ENCODE results near the gene ATRN.

ATRN gene

DNA sequence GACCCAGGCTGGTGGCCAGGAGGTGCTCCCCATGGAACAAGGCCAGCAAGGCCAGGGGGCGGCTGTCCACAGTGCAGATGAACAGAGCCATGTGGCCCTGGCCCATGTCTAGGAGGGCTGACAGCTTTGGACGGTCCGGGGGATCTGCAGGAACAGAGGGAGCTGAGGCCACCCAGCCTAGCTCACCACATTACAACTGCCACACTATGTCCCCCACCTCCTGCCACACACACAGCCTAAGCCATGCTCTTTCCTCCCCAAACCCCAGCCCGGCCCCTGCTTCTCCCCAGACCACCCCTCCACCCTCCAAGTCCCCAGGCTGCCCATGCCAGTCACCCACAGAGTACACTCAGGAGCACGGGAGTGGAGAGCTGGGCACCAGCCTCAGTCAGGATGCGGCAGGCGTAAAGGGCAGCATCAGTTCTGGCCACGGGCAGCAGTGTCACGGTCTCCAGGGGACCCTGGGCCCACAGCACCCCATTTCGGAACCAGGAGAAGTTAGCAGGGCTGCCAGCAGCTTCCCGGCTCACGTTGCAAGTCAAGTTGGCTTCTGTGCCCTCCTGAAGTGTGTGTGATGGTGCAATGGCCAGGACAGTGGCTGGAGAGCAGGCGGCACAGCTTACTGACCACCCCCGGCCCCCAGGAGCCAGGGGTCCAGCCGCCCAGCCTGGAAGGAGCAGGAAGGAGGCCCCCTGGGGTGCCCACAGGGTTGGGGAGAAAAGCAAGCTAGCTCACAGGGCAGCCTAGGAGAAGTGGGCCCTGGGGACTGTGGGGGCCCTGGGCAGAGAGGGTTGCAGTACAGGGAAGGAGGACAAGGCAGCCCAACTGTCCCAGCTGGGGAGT, 226.1 kb downstream of the ATRN start (continued):
- TF ChIP-seq, protein P1, sequence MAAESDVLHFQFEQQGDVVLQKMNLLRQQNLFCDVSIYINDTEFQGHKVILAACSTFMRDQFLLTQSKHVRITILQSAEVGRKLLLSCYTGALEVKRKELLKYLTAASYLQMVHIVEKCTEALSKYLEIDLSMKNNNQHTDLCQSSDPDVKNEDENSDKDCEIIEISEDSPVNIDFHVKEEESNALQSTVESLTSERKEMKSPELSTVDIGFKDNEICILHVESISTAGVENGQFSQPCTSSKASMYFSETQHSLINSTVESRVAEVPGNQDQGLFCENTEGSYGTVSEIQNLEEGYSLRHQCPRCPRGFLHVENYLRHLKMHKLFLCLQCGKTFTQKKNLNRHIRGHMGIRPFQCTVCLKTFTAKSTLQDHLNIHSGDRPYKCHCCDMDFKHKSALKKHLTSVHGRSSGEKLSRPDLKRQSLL (tag by site-specific recombination; IDR thresholded peaks at IDR 0.05): no peak
- TF ChIP-seq ZNF214 (tag by site-specific recombination; IDR thresholded peaks at IDR 0.05; ENCODE audit: borderline replicate concordance): no peak

DNA sequence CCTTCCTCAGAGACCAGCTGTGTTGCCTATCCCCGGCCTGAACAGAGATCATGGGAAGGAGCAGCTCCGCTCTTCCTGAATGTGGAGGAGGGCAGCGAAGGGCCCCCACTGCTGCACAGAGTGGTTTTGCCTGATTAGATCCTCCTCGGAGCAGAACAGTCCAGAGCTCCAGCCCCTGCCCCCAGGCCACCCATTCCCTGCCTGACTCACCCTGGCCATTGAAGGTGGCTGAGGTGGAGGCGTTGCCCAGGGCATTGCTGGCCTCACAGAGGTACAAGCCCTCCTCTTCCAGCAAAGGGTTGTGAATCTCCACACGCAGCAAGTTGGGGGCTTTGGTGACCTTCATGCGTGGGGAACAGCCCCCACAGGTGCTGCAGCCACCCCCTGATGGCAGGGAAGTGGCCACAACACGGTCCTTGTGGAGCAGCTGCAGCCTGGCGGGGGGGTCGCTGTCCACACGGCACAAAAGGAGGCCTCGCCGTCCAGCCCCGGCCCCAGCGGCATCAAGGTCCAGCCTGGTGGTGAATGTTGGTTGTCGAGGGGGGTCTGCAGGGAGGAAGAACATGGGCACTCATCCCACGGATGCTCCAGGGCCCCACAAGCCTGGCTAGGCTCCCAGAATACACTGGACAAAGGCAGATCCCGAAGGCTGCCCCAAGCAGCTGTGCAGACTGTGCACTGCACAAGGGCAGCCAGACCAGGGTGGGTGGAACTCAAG, 226.9 kb downstream of the ATRN start:
- Histone ChIP-seq H3K4me3 (ENCODE audit: low read depth, low read length) (no peak overlapping the region), H3K4me1 (ENCODE audit: control insufficient read depth, insufficient read depth, low read length) (no peaks in the 10 kb centered on the region), H3K36me3 (ENCODE audit: control insufficient read depth in 2 of 2, insufficient read depth in 1 of 2, low read length in 2 of 2) (no peaks in the 10 kb centered on the region), H3K9me3 (ENCODE audit: control insufficient read depth, insufficient read depth, low read depth, low read length) (no peaks in the 10 kb centered on the region), H3K27ac (ENCODE audit: extremely low read depth, low read depth, low read length) (no peak overlapping the region)
- POLR2A ChIA-PET: interaction anchor here (0.6 kb wide), 1 partner anchor 83 kb away, joined by 3 read pairs; no protein-coding TSS in a partner anchor
- TF ChIP-seq ZNF155 (tag by site-specific recombination; IDR thresholded peaks at IDR 0.05) (no peak), PRDM1 (tag by site-specific recombination; IDR thresholded peaks at IDR 0.05) (no peak), ZNF132 (tag by site-specific recombination; IDR thresholded peaks at IDR 0.05; ENCODE audit: borderline replicate concordance) (no peak), ZNF214 (tag by site-specific recombination; IDR thresholded peaks at IDR 0.05; ENCODE audit: borderline replicate concordance) (no peak), ZNF175 (tag by site-specific recombination; IDR thresholded peaks at IDR 0.05) (no peak), SP2 (tag by site-specific recombination; IDR thresholded peaks at IDR 0.05) (no peak), ZNF335 (tag by site-specific recombination; conservative IDR thresholded peaks at IDR 0.05) (no peak), ZNF843 (tag by site-specific recombination; IDR thresholded peaks at IDR 0.05) (no peak), ZNF433 (tag by site-specific recombination; IDR thresholded peaks at IDR 0.05; ENCODE audit: low read depth) (no peak), ZFP3 (tag by site-specific recombination; IDR thresholded peaks at IDR 0.05; ENCODE audit: low read depth) (no peak), SP7 (tag by site-specific recombination; IDR thresholded peaks at IDR 0.05) (no peak), ZNF621 (tag by site-specific recombination; IDR thresholded peaks at IDR 0.05) (no peak), ZNF792 (tag by site-specific recombination; IDR thresholded peaks at IDR 0.05) (no peak), ZNF341 (tag by site-specific recombination; IDR thresholded peaks at IDR 0.05; ENCODE audit: low read depth) (no peak), ZNF701 (tag by site-specific recombination; IDR thresholded peaks at IDR 0.05) (no peak), ZBTB7A (tag by site-specific recombination; IDR thresholded peaks at IDR 0.05; ENCODE audit: low read depth) (no peak), ZNF624 (tag by site-specific recombination; IDR thresholded peaks at IDR 0.05) (no peak)
- TF ChIP-seq, protein P2, sequence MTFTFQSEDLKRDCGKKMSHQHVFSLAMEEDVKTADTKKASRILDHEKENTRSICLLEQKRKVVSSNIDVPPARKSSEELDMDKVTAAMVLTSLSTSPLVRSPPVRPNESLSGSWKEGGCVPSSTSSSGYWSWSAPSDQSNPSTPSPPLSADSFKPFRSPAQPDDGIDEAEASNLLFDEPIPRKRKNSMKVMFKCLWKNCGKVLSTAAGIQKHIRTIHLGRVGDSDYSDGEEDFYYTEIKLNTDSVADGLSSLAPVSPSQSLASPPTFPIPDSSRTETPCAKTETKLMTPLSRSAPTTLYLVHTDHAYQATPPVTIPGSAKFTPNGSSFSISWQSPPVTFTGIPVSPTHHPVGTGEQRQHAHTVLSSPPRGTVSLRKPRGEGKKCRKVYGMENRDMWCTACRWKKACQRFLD (tag by site-specific recombination; IDR thresholded peaks at IDR 0.05): no peak
- TF ChIP-seq, protein P3, sequence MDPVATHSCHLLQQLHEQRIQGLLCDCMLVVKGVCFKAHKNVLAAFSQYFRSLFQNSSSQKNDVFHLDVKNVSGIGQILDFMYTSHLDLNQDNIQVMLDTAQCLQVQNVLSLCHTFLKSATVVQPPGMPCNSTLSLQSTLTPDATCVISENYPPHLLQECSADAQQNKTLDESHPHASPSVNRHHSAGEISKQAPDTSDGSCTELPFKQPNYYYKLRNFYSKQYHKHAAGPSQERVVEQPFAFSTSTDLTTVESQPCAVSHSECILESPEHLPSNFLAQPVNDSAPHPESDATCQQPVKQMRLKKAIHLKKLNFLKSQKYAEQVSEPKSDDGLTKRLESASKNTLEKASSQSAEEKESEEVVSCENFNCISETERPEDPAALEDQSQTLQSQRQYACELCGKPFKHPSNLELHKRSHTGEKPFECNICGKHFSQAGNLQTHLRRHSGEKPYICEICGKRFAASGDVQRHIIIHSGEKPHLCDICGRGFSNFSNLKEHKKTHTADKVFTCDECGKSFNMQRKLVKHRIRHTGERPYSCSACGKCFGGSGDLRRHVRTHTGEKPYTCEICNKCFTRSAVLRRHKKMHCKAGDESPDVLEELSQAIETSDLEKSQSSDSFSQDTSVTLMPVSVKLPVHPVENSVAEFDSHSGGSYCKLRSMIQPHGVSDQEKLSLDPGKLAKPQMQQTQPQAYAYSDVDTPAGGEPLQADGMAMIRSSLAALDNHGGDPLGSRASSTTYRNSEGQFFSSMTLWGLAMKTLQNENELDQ (tag by site-specific recombination; IDR thresholded peaks at IDR 0.05; ENCODE audit: low read depth): no peak
- TF ChIP-seq, protein P4, sequence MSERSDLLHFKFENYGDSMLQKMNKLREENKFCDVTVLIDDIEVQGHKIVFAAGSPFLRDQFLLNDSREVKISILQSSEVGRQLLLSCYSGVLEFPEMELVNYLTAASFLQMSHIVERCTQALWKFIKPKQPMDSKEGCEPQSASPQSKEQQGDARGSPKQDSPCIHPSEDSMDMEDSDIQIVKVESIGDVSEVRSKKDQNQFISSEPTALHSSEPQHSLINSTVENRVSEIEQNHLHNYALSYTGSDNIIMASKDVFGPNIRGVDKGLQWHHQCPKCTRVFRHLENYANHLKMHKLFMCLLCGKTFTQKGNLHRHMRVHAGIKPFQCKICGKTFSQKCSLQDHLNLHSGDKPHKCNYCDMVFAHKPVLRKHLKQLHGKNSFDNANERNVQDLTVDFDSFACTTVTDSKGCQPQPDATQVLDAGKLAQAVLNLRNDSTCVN (tag by site-specific recombination; optimal IDR thresholded peaks at IDR 0.05): no peak
- CTCF ChIA-PET: interaction anchor here (0.7 to 4.7 kb wide), 8 partner anchors 11 to 1385 kb away, joined by 3 to 40 read pairs (median 5); no protein-coding TSS in a partner anchor
